ENCODE measurements around the gene PLXNB2.

Gene PLXNB2

DNA sequence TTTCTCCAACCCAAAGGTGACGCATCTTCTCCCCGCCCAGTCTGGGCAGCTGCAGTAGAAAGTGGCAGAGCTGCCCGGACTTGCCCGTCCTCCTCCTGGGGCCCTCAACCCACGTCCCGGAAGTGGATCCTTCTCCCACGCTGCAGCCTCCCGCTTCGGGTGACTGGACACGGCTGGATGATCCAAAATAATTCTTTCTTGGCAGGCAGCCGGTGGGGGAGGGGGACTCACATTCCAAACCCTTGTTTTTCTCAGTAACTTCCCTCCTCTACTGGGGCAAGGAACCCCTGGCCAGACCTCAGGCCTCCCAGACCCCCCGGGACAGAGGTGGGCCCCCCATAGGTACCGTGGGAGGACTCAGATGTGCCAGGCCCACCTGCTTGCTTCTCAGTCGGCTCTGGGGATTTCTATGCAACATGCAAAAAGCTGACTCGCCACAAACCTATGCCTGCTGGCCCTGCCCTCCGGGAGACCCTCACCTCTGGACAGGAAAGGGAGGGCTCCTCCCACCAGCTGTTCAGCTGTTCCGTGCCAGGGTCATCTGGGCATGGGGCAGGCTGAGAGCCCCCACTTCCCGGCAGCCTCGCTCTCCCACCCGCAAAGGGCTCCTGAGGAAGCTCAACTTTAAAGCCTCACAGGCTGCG lies 1.4 kb downstream of the PLXNB2 start (continued):
- TF ChIP-seq, protein P1, sequence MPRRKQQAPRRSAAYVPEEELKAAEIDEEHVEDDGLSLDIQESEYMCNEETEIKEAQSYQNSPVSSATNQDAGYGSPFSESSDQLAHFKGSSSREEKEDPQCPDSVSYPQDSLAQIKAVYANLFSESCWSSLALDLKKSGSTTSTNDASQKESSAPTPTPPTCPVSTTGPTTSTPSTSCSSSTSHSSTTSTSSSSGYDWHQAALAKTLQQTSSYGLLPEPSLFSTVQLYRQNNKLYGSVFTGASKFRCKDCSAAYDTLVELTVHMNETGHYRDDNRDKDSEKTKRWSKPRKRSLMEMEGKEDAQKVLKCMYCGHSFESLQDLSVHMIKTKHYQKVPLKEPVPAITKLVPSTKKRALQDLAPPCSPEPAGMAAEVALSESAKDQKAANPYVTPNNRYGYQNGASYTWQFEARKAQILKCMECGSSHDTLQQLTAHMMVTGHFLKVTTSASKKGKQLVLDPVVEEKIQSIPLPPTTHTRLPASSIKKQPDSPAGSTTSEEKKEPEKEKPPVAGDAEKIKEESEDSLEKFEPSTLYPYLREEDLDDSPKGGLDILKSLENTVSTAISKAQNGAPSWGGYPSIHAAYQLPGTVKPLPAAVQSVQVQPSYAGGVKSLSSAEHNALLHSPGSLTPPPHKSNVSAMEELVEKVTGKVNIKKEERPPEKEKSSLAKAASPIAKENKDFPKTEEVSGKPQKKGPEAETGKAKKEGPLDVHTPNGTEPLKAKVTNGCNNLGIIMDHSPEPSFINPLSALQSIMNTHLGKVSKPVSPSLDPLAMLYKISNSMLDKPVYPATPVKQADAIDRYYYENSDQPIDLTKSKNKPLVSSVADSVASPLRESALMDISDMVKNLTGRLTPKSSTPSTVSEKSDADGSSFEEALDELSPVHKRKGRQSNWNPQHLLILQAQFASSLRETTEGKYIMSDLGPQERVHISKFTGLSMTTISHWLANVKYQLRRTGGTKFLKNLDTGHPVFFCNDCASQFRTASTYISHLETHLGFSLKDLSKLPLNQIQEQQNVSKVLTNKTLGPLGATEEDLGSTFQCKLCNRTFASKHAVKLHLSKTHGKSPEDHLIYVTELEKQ (tag by site-specific recombination; IDR thresholded peaks at IDR 0.05; ENCODE audit: borderline replicate concordance): 0 out of 2 replicates have a peak, but pooled peaks have one; percentile 14
- TF ChIP-seq ZNF302 (tag by site-specific recombination; IDR thresholded peaks at IDR 0.05; ENCODE audit: low read depth) (no peak), ZNF366 (tag by site-specific recombination; conservative IDR thresholded peaks at IDR 0.05) (peak; percentile 51; the same call in 1 of the 2 replicates), EGR2 (tag by site-specific recombination; IDR thresholded peaks at IDR 0.05; ENCODE audit: low read depth) (peak; percentile 97), KLF1 (tag by site-specific recombination; IDR thresholded peaks at IDR 0.05) (peak; percentile 51), ZNF140 (tag by site-specific recombination; IDR thresholded peaks at IDR 0.05) (no peak), KLF10 (tag by site-specific recombination; IDR thresholded peaks at IDR 0.05) (peak; percentile 66; the same call in 1 of the 2 replicates), ZBTB8A (tag by site-specific recombination; IDR thresholded peaks at IDR 0.05) (peak; percentile 74), ZBTB21 (tag by site-specific recombination; IDR thresholded peaks at IDR 0.05) (0 out of 2 replicates have a peak, but pooled peaks have one; percentile 26), KLF16 (tag by site-specific recombination; IDR thresholded peaks at IDR 0.05) (peak; percentile 58), OVOL3 (tag by site-specific recombination; IDR thresholded peaks at IDR 0.05) (no peak), ZSCAN23 (tag by site-specific recombination; IDR thresholded peaks at IDR 0.05) (no peak), KLF9 (tag by site-specific recombination; IDR thresholded peaks at IDR 0.05; ENCODE audit: low read depth) (peak; percentile 18; the same call in 1 of the 2 replicates), ZNF341 (tag by site-specific recombination; IDR thresholded peaks at IDR 0.05; ENCODE audit: low read depth) (peak; percentile 53), ZNF433 (tag by site-specific recombination; IDR thresholded peaks at IDR 0.05; ENCODE audit: low read depth) (no peak)
- TF ChIP-seq, protein P2, sequence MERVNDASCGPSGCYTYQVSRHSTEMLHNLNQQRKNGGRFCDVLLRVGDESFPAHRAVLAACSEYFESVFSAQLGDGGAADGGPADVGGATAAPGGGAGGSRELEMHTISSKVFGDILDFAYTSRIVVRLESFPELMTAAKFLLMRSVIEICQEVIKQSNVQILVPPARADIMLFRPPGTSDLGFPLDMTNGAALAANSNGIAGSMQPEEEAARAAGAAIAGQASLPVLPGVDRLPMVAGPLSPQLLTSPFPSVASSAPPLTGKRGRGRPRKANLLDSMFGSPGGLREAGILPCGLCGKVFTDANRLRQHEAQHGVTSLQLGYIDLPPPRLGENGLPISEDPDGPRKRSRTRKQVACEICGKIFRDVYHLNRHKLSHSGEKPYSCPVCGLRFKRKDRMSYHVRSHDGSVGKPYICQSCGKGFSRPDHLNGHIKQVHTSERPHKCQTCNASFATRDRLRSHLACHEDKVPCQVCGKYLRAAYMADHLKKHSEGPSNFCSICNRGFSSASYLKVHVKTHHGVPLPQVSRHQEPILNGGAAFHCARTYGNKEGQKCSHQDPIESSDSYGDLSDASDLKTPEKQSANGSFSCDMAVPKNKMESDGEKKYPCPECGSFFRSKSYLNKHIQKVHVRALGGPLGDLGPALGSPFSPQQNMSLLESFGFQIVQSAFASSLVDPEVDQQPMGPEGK (tag by site-specific recombination; IDR thresholded peaks at IDR 0.05): peak; percentile 84
- TF ChIP-seq, protein P3, sequence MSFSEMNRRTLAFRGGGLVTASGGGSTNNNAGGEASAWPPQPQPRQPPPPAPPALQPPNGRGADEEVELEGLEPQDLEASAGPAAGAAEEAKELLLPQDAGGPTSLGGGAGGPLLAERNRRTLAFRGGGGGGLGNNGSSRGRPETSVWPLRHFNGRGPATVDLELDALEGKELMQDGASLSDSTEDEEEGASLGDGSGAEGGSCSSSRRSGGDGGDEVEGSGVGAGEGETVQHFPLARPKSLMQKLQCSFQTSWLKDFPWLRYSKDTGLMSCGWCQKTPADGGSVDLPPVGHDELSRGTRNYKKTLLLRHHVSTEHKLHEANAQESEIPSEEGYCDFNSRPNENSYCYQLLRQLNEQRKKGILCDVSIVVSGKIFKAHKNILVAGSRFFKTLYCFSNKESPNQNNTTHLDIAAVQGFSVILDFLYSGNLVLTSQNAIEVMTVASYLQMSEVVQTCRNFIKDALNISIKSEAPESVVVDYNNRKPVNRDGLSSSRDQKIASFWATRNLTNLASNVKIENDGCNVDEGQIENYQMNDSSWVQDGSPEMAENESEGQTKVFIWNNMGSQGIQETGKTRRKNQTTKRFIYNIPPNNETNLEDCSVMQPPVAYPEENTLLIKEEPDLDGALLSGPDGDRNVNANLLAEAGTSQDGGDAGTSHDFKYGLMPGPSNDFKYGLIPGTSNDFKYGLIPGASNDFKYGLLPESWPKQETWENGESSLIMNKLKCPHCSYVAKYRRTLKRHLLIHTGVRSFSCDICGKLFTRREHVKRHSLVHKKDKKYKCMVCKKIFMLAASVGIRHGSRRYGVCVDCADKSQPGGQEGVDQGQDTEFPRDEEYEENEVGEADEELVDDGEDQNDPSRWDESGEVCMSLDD (tag by site-specific recombination; IDR thresholded peaks at IDR 0.05): no peak; the same call in 1 of the 2 replicates
- TF ChIP-seq, protein P4, sequence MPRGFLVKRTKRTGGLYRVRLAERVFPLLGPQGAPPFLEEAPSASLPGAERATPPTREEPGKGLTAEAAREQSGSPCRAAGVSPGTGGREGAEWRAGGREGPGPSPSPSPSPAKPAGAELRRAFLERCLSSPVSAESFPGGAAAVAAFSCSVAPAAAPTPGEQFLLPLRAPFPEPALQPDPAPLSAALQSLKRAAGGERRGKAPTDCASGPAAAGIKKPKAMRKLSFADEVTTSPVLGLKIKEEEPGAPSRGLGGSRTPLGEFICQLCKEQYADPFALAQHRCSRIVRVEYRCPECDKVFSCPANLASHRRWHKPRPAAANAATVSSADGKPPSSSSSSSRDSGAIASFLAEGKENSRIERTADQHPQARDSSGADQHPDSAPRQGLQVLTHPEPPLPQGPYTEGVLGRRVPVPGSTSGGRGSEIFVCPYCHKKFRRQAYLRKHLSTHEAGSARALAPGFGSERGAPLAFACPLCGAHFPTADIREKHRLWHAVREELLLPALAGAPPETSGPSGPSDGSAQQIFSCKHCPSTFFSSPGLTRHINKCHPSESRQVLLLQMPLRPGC (tag by site-specific recombination; IDR thresholded peaks at IDR 0.05): no peak
- TF ChIP-seq, protein P5, sequence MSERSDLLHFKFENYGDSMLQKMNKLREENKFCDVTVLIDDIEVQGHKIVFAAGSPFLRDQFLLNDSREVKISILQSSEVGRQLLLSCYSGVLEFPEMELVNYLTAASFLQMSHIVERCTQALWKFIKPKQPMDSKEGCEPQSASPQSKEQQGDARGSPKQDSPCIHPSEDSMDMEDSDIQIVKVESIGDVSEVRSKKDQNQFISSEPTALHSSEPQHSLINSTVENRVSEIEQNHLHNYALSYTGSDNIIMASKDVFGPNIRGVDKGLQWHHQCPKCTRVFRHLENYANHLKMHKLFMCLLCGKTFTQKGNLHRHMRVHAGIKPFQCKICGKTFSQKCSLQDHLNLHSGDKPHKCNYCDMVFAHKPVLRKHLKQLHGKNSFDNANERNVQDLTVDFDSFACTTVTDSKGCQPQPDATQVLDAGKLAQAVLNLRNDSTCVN (tag by site-specific recombination; optimal IDR thresholded peaks at IDR 0.05): peak; percentile 20
- TF ChIP-seq, protein P6, sequence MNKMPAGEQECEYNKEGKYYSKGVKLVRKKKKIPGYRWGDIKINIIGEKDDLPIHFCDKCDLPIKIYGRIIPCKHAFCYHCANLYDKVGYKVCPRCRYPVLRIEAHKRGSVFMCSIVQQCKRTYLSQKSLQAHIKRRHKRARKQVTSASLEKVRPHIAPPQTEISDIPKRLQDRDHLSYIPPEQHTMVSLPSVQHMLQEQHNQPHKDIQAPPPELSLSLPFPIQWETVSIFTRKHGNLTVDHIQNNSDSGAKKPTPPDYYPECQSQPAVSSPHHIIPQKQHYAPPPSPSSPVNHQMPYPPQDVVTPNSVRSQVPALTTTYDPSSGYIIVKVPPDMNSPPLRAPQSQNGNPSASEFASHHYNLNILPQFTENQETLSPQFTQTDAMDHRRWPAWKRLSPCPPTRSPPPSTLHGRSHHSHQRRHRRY (tag by site-specific recombination; IDR thresholded peaks at IDR 0.05): no peak
- TF ChIP-seq, protein P7, sequence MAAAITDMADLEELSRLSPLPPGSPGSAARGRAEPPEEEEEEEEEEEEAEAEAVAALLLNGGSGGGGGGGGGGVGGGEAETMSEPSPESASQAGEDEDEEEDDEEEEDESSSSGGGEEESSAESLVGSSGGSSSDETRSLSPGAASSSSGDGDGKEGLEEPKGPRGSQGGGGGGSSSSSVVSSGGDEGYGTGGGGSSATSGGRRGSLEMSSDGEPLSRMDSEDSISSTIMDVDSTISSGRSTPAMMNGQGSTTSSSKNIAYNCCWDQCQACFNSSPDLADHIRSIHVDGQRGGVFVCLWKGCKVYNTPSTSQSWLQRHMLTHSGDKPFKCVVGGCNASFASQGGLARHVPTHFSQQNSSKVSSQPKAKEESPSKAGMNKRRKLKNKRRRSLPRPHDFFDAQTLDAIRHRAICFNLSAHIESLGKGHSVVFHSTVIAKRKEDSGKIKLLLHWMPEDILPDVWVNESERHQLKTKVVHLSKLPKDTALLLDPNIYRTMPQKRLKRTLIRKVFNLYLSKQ (tag by site-specific recombination; IDR thresholded peaks at IDR 0.05; ENCODE audit: borderline replicate concordance): no peak
- TF ChIP-seq, protein P8, sequence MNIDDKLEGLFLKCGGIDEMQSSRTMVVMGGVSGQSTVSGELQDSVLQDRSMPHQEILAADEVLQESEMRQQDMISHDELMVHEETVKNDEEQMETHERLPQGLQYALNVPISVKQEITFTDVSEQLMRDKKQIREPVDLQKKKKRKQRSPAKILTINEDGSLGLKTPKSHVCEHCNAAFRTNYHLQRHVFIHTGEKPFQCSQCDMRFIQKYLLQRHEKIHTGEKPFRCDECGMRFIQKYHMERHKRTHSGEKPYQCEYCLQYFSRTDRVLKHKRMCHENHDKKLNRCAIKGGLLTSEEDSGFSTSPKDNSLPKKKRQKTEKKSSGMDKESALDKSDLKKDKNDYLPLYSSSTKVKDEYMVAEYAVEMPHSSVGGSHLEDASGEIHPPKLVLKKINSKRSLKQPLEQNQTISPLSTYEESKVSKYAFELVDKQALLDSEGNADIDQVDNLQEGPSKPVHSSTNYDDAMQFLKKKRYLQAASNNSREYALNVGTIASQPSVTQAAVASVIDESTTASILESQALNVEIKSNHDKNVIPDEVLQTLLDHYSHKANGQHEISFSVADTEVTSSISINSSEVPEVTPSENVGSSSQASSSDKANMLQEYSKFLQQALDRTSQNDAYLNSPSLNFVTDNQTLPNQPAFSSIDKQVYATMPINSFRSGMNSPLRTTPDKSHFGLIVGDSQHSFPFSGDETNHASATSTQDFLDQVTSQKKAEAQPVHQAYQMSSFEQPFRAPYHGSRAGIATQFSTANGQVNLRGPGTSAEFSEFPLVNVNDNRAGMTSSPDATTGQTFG (tag by site-specific recombination; IDR thresholded peaks at IDR 0.05; ENCODE audit: borderline replicate concordance): no peak

Measured in HEK293 (cell line).